HEK293T (cell line): ENCODE measurements around the gene LYSMD1.

Experiments used
- ARNT ChIP-seq: fragments of 450-650 bp; IDR thresholded peaks from 2 replicates; pipeline ENCODE4 v1.6.1; 2017; ENCODE audit warnings: mild to moderate bottlenecking
- BHLHE40 ChIP-seq: fragments of 450-650 bp; IDR thresholded peaks from 2 replicates; pipeline ENCODE4 v1.6.1; 2016; ENCODE audit warnings: mild to moderate bottlenecking, moderate library complexity, borderline replicate concordance
- CTBP1 ChIP-seq: fragments of 450-650 bp; IDR thresholded peaks from 2 replicates; pipeline ENCODE4 v1.6.1; 2016; ENCODE audit warnings: borderline replicate concordance
- ELF4 ChIP-seq: fragments of 450-650 bp; IDR thresholded peaks from 2 replicates; pipeline ENCODE4 v1.6.1; 2017; ENCODE audit warnings: antibody characterized with exemption
- FOXA1 ChIP-seq: fragments of 450-650 bp; IDR thresholded peaks from 2 replicates; pipeline ENCODE4 v1.6.1; 2016; ENCODE audit warnings: mild to moderate bottlenecking
- FOXK2 ChIP-seq: fragments of 450-650 bp; IDR thresholded peaks from 2 replicates; pipeline ENCODE4 v1.6.1; 2016; ENCODE audit warnings: mild to moderate bottlenecking
- HDGF ChIP-seq: fragments of 450-650 bp; IDR thresholded peaks from 2 replicates; pipeline ENCODE4 v1.6.1; 2017; ENCODE audit warnings: antibody characterized with exemption, borderline replicate concordance
- L3MBTL2 ChIP-seq: fragments of 450-650 bp; conservative IDR thresholded peaks from 2 replicates; pipeline ENCODE4 v1.6.1; 2016; ENCODE audit warnings: mild to moderate bottlenecking
- LEF1 ChIP-seq: fragments of 450-650 bp; IDR thresholded peaks from 2 replicates; pipeline ENCODE4 v1.6.1; 2017; ENCODE audit warnings: mild to moderate bottlenecking, borderline replicate concordance
- NFRKB ChIP-seq: fragments of 450-650 bp; IDR thresholded peaks from 2 replicates; pipeline ENCODE4 v1.6.1; 2016; ENCODE audit warnings: mild to moderate bottlenecking, moderate library complexity
- PKNOX1 ChIP-seq: fragments of 450-650 bp; IDR thresholded peaks from 2 replicates; pipeline ENCODE4 v1.6.1; 2016
- SP1 ChIP-seq: fragments of 450-650 bp; IDR thresholded peaks from 2 replicates; pipeline ENCODE4 v1.6.1; 2017
- SUZ12 ChIP-seq: fragments of 450-650 bp; IDR thresholded peaks from 2 replicates; pipeline ENCODE4 v1.6.1; 2016; ENCODE audit warnings: mild to moderate bottlenecking
- ZNF384 ChIP-seq: fragments of 450-650 bp; IDR thresholded peaks from 2 replicates; pipeline ENCODE4 v1.6.1; 2016

- no peak for TF ChIP-seq ELF4
- TF ChIP-seq NFRKB, result no peak
- no peak for TF ChIP-seq SP1
- TF ChIP-seq LEF1, result no peak
- no peak for TF ChIP-seq SUZ12
- no peak for TF ChIP-seq BHLHE40
- no peak for TF ChIP-seq FOXA1
- no peak for TF ChIP-seq ARNT
- no peak for TF ChIP-seq ZNF384
- no peak for TF ChIP-seq HDGF
- no peak for TF ChIP-seq FOXK2
- TF ChIP-seq PKNOX1, result no peak
- no peak for TF ChIP-seq L3MBTL2
- no peak for TF ChIP-seq CTBP1
Observed at GRCh38 chr1:151175863-151176262, 10.2 kb upstream of the LYSMD1 start, which contains the start of gene TMOD4.
